NCI-H2171 (cell line): Measurements from ENCODE around the gene AMBRA1.
"Not testable (repeated sequence)": the region's sequence is repeated elsewhere in the genome, so short reads cannot be mapped to it uniquely, and the experiment has no call there.

Experiments used
- DNase-seq: peaks from one replicate; lab custom pipeline; 2025; lab: John Stamatoyannopoulos, UW

The AMBRA1 gene

DNA sequence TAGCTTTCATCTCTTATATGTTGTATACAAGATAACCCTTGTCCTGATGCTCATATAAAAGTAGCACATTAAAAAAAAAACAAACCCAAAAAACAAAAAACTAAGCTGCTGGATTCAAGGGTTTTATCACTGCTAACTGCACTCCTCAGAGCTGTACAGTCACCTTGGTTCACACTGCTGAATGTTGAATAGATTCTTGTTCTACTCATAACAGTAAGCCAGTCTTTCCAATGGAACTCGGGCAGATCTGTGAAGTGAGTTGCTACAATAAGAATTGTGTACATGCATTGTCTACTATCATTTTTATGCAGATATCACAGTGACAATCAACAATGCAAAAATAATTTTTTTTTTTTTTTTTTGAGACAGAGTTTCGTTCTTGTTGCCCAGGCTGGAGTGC is 18.5 kb upstream of the AMBRA1 start:
- no peak for DNase-seq

DNA sequence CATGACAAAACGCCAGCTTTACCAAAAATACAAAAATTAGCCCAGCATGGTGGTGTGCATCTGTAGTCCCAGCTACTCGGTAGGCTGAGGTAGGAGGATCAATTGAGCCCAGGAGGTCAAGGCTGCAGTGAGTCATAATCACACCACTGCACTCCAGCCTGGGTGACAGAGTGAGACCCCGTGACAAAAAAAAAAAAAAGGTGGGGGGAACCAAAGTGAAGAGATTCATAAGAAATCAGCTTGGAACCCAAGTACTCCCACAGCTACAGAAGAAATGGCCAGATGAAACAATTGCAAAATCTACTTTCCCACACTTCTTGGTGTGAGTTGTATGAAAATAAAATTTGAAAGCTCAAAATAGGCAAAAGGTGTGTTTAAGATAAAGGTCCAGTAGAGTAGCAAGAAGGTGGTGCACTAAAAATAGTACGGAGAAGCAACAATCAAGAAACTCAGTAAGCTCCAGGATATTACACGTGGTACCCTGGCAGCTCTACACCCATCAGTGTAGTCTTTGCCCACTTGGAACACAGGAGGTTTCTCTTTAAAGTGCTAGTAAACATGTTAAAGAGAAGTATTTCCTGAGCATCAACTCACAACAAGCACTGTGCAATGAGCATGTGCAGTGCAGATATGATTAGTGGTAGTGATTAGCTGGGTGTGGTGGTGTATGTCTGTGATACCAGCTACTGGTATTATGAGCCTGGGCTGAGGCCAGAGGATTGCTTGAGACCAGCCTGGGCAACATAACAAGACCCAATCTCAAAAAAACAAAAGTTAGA is 17.9 kb upstream of the AMBRA1 start:
- no peak for DNase-seq

DNA sequence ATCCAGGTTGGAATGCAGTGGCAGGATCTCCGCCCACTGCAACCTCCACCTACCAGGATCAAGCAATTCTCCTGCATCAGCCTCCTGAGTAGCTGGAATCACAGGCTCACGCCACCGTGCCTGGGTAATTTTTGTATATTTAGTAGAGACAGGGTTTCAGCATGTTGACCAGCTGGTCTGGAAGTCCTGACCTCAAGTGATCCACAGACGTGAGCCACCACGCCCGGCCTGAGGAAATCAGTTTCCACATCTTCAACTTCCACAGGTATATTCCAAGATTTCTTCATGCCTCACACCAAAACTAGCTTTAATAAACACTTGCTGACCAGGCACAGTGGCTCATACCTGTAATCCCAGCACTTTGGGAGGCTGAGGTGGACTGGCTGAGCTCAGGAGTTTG is 15.6 kb upstream of the AMBRA1 start:
- no peak for DNase-seq

DNA sequence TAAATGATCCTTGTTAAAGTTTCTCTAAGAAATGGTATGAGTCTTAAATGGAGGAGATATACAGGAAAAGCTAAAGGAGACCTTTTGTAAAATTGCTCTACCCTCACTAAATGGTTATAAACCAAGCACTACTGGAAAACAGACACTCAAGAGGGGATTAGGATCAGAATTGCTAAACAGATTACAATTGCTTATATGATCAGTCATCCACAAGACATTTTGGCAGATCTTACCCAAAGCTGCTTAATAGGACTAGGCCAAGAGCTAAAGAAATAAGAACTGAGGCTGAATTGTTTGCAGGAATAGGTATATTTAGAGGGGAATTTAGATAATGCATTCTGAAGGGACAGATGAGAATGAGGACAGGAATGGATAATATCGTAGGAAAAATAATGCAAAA is 13.7 kb upstream of the AMBRA1 start:
- no peak for DNase-seq

DNA sequence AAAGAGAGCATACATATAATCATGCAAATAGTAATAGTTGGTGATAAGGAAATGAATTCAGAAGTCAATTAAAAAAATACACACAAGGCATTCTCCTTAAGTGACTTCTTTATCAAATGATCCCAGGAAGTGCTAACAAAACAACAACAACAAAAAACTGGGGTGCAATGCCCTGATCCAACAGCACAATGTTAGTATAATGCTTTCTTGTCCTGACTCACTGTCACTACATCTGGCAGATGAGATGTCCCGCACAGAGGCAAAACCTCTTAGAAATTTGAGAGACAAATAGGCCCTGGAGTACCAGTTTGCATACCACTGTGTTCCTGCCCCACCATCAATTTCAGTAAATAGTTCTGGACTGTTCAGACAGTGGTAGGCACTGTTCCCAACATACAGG is 11.0 kb upstream of the AMBRA1 start:
- DNase-seq, result no peak

DNA sequence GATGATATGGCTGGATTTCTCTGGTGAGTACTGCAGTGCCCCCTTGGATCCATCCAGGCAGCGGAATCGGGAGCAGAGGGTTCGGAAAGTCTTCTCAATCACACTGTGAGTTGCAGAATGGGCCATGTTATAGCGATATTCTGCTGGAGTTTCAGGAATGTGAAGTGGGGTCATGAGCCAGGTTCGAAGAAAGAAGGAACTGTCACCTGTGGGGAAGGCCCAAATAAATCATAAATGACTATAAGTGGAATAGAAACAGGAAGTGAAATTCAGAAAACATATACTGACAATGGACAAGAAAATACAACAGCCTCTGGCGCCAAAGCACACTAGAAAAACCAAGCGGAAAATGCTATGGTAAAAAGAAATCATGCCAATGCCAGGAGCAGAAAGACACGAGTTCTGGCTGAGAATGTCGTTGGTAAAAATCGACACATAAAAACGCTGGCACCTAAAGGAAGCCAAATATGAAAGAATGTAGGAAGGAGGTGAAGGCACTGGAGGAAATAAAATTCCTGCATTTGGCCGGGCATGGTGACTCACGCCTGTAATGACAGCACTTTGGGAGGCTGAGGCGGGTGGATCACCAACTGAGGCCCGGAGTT is 10.0 kb upstream of the AMBRA1 start:
- DNase-seq, result no peak

DNA sequence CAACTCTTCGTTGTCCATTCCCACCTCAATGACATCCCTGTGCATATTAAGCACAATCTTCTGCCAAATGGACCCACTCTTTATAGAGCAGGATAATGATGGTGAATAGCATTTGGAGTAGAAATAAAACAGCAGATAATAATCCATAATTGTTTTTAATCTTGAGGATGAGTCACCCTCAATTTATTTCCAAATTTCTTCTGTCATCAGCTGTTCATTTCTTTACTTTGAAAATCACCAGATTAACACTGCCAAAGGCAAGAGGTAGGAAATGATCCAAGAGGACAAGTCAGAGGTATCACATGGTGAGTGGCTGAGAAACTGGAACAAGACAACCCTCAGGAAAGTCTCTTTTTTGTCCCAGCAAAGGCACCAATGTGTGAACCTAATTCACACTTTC is 7.3 kb upstream of the AMBRA1 start:
- DNase-seq, result no peak

DNA sequence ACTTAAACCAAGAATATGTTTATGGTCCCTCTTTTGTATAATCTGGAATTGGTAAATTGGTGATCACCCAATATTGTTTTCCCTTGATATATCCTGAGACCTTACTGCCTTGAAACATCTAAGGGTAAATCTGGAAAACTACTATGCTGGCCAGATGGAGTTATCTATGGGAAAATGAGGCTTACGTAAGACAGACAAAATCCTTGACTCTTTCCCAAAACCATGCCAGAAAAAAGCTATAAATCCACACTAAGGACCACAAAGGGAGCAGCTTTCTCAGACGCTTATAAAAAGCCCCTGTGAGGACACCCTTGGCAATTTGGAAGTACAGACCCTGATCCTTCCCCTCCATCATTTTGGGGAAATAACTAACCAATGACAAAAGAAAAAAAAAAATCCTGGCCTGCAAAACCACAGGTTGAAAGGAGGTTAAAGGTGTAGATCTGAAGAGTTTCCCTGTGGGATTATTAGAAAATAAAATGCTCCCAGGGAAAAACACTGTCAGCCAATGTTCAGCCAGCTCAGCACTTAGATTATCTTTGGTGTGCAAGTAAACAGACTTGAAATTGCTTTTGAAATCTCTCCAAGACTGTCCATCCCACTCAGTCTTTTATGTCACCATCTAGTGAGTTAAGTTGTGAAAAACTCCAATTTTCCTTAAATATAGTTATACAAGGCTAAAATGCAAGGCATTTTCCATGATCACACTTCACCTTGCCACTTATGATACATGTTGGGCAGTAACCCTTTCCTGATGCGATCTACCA is 6.6 kb upstream of the AMBRA1 start:
- DNase-seq, result no peak

DNA sequence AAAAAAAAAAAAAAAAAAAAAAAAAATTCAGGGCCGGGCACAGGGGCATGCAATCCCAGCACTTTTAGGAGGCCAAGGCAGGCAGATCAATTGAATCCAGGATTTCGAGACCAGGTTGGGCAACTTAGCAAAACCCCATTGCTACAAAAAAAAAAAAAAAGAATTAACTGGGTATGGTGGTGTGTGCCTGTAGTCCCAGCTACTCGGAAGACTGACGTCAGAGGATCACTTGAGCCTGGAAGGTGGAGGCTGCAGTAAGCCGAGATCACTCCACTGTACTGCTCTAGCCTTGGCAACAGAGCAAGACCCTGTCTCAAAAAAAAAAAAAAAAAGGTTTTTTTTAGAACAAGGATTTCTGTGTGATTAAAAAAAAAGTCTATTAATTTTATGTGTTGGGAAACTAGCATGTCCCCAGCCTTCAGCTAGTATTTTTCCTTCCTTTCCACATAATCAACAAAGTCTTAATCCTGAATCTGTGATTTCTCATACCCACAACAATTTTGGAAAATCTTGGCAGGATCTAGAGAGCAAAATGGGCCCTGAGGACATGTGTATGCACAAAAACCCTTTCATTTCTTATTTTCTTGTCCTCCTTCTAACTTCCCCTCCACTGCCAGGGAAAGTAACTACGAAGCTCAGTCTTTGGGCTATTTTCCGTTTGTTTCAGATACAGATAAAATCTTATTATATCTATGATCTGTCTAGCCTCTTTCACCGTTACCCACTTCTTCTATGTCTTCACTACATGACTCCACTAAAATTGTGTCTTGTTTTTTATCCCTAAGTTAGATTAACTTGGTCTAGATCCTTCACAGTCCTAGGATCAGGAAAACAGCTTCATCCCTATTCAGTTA is 5.7 kb upstream of the AMBRA1 start:
- no peak for DNase-seq

DNA sequence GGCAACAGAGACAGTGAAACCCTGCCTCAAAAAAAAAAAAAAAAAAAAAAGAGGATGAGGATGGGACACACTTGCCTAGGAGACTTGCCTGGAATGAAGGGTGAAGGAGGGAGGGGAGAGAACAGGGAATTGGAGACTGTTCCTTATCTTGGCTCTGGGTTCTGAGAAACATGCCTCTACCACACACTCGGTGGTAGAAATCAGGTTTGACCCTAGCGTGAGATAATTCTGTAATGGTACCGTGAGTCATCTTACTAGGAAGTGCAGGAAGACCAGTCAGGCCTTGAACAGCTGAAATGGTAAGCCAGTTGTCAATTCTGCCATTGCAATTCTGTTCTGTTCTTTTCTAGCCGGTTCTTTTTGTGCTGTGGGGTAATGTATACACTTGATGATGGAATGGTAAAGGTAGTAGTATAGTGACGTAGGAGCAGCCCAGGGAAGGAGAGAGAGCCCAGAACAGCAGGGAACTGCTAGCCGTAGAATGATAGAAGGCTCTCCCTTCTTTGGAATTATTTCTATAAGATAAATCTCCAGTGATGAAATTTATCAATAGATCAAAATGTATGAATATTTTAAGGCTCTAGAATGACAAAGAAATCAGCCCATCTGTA is 3.9 kb upstream of the AMBRA1 start:
- DNase-seq, result no peak

DNA sequence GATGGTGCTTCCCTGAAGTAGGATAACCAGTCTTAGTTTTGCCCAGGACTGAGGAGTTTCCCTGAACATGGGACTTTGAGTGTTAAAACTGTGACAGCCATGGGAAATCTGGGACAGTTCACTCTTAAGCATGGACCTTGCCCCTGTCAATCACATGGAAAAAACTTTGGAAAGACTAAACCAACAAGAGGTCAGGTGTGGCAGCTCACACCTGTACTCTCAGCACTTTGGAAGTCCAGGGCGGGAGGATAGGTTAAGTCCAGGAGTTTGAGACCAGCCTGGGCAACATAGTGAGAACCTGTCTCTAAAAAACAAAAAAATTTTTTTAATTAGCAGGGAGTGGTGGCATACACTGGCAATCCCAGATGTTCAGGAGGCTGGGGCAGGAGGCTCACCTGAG is 3.3 kb upstream of the AMBRA1 start:
- no peak for DNase-seq

DNA sequence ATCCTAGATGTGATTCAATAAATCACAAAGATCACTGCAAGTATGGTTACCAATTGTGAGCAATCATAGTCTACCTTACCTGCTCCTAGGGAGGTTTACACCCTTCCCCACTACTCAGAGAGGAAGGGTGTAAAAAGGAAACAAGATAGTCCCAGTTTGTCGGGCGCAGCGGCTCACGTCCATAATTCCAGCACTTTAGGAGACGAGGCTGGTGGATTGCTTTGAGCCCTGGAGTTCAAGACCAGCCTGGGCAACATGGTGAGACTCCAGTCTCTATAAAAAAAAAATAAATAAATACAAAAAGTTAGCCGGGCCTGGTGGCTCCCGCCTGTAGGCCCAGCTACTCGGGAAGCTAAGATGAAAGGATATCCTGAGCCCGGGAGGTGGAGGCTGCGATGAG is 962 bp upstream of the AMBRA1 start:
- DNase-seq, result no peak

DNA sequence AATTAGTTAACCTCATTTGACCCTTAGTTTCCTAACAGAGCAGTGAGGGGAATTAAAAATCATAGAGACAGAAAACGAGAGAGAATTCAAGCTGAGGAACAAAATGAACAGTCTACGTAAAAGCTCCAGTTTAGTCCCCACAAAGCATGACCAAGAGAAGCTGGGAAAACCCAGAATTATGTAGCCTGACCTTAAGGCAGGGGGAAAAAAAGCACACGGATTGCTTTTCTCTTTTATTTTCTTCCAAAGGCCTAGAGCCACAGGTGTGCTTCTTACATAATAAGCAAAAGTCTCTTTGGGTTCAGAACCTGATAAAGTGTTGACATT is 514 bp upstream of the AMBRA1 start:
- DNase-seq, result no peak

DNA sequence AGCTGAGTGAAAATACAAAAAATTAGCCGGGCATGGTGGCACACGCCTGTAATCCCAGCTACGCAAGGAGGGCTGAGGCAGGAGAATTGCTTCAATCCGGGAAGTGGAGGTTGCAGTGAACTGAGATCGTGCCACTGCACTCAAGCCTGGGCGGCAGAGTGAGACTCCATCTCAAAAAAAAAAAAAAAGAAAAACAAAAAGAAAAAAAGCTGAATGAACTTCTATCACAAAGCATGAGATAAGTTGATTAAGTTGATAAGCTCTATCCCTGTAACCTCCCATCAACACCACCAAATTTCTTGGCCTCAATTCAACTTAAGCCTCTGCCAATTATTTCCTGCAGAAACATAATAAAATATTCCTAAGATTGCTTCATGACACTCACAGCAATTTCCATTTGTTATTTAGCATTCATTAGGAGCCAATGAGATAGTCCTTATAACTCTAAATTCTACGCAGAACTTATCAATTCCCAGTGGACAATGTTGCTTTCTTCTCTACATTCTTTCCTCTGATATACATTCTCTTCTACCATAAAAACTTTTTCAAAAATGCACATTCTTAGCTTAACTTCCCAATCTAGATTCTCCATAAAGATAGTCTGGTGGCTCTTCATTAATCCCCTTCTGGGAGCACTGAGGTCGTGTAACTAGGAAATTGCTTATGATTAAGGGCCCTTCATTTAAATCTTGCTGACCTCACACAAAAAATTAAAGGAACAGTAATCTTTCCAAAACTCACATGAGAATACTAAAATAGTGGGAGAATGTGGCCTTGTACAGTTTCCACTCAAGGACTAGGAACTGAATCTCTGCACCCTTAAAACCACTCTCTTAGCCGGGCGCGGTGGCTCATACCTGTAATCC is 2.9 kb downstream of the AMBRA1 start:
- DNase-seq, result no peak

DNA sequence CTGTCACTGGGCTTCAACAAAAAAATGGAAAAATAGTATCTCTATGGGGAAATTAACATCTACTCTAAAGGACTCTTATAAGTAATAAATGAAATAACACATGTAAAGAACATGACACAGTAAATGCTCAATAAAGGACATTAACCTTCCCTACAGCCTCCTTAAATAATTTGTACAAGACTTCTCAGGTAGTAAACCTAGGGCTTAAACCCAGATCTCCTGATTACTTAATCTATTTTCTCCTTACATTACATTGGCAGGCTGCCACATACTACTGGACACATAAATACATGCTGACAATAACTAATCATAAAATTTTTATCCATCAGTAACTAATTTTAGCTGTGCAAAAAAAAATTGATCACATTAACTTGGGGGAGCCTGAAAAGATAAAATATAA is 4.9 kb downstream of the AMBRA1 start:
- no peak for DNase-seq

DNA sequence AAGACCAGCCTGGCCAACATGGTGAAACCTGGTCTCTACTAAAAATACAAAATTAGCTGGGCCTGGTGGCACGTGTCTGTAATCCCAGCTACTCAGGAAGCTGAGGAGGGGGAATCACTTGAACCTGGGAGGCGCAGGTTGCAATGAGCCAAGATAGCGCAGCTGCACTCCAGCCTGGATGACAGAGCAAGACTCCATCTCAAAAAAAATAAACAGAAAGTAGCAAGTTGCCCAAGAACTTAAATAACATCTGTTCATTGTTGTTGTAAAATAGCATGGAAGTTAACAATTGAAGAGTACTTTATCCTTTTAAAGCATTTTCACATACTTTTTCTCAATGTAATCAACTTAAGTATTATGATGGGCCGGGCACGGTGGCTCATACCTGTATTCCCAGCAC is 5.7 kb downstream of the AMBRA1 start:
- no peak for DNase-seq

DNA sequence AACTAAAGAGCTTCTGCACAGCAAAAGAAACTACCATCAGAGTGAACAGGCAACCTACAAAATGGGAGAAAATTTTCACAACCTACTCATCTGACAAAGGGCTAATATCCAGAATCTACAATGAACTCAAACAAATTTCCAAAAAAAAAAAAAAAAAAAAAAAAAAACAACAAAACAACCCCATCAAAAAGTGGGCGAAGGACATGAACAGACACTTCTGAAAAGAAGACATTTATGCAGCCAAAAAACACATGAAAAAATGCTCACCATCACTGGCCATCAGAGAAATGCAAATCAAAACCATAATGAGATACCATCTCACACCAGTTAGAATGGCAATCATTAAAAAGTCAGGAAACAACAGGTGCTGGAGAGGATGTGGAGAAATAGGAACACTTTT is 10.3 kb downstream of the AMBRA1 start:
- not testable (repeated sequence) for DNase-seq

DNA sequence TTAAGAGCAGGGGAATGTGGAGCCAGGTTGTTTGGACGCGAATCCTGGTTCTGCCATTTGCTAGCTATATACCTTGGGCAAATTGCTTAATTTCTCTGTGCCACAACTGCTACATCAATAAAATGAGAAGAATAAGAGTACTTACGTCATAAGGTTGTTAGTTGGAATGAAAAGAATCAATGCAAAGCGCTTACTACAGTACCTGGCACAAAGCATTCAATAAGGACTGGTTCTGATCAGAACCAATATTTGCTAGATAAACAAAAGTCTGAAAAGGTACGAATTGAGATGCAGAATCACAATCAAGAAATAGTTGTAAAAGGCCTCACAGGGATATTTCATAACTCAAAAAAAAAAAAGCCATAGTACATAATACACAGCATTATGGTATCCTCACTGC is 11.2 kb downstream of the AMBRA1 start:
- DNase-seq, result no peak

DNA sequence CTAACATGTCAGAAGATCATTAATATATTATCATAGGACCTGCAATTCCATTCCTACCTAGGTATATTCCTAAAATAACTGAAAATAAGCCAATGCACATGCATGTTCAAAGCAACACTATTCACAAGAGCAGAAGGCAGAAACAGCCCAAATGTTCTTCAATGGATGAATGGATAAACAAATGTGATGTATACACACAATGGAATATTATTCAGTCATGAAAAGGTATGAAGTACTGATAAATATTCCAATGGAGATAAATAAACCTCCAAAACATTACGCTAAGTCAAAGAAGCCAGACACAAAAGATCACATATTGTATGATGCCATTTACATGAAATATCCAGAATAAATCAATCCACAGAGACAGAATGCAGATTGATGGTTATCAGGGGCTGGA is 16.8 kb downstream of the AMBRA1 start:
- no peak for DNase-seq

DNA sequence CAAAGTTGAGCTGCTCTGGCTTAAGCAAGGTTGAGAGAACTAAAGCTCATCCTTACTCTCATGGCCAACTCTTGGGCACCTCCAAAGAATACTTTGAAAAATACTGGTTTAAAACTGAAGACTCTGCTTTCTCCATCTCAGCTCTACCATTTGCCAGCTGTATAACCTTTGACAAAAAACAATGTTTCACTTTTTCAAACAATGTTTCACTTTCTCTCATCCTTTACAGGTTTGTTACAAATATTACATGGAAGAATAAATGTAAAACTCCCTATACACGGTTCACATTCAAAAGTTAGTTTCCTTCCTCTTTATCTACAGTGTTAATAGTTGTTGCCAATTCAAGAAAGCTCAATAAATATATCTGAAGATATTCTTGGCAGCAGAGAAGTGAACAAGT is 19.2 kb downstream of the AMBRA1 start:
- no peak for DNase-seq

DNA sequence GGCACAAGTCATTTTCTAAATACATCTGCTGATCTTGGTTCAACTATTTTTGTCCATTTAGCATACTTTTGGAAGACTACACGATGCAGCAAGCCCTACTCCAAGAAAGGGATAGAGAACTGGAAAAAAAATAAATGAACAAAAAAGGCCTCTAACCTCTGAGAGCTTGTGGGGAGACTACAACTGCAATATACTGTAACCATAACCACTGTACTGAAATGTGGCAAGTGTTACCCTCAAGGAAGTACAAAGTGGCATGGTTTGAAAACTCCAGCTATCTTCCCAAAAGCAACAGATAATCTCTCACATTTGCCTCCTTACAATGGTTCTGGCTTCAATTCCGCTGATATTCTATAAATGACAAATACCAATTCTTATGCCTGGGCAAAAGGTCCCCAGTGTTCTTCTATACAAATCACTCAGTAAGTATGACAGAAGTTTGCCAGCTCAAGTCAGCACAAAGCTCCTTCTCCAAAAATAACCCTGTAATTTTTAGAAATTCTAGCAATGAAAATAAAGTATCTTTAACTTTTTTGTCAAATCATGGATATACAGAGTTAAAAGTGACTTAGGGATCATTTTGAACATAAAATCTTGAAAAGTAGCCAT is 22.9 kb downstream of the AMBRA1 start:
- no peak for DNase-seq
